HCT116 (cell line): ENCODE measurements around the gene UBQLN1. TPM values are rescaled to one million over a fixed set of nuclear protein-coding genes. Genes with fewer than 3 reads are reported as not detected.

Source experiments
- ATAC-seq: fragments of 200-7000 bp; cut with Tn5 transposase; 2 replicates; pipeline ENCODE4 v1.9.1; 2020; ENCODE audit warnings: mild to moderate bottlenecking, moderate library complexity
- BruUV-seq: library from RNA; stranded (reverse); fragments of 400-500 nt; replicated peaks from 2 replicates; lab custom pipeline; 2021; lab: Mats Ljungman, UMichigan
- CTCF ChIA-PET: fragments of 300-600 bp; sonication (Branson Sonifier 250); formaldehyde crosslinking; loops from one replicate; lab custom pipeline; 2021; ENCODE audit warnings: antibody characterized with exemption; lab: Charles Lee
- POLR2A ChIA-PET: fragments of 300-600, 350-600 bp; sonication (Branson Sonifier 250); formaldehyde crosslinking; loops from one replicate; lab custom pipeline; 2021; ENCODE audit warnings: antibody characterized with exemption; lab: Charles Lee
- RAD21 ChIA-PET, 2 experiments: fragments of 300-600 bp; sonication (Branson Sonifier 250); formaldehyde crosslinking; loops; one replicate each; lab custom pipeline; 2023; ENCODE audit warnings: low total read pairs in 2 of 2; ENCODE audit not compliant: uncharacterized antibody in 2 of 2, unreplicated experiment in 2 of 2, low non-redundant PET in 1 of 2; lab: Charles Lee
- DNase-seq: peaks from one replicate; pipeline ENCODE4 v3.0.0-alpha.2; 2010; ENCODE audit warnings: low read depth, low spot score
- H2AFZ ChIP-seq: fragments of 200-600 bp; shearing (Covaris generic), sonication (generic); 2 replicates; pipeline ENCODE4 v1.6.1; 2017; ENCODE audit warnings: low read depth, mixed run types, mixed read lengths, antibody characterized with exemption, low read length; ENCODE audit not compliant: poor library complexity, severe bottlenecking
- H3K27ac ChIP-seq: 2 replicates; pipeline ENCODE4 v1.5.1; 2012; ENCODE audit warnings: low read depth, low read length
- H3K27me3 ChIP-seq: fragments of 200-600 bp; sonication (generic); 2 replicates; pipeline ENCODE4 v1.6.1; 2016; ENCODE audit warnings: mixed run types, low read length, mixed read lengths; ENCODE audit not compliant: insufficient read depth
- H3K36me3 ChIP-seq, 2 experiments: fragments of 200-500 bp in 1 of 2; fragments of 200-600 bp in 1 of 2; sonication (Bioruptor generic) in 1 of 2; sonication (generic) in 1 of 2; 2 replicates each; pipeline versions ENCODE4 v1.5.1 to v1.6.1; 2014 to 2016; ENCODE audit warnings: low read length in 2 of 2, inconsistent platforms in 1 of 2, mixed read lengths in 1 of 2, mixed run types in 1 of 2; ENCODE audit not compliant: insufficient read depth in 2 of 2, control insufficient read depth in 1 of 2
- H3K4me1 ChIP-seq, 2 experiments: fragments of 200-600 bp in 1 of 2; sonication (generic) in 1 of 2; 2 replicates each; pipeline versions ENCODE4 v1.5.1 to v1.6.1; 2012 to 2017; ENCODE audit warnings: low read length in 2 of 2, inconsistent platforms in 1 of 2, mild to moderate bottlenecking in 1 of 2, mixed read lengths in 1 of 2, mixed run types in 1 of 2, moderate library complexity in 1 of 2; ENCODE audit not compliant: insufficient read depth in 2 of 2, control insufficient read depth in 1 of 2
- H3K4me2 ChIP-seq: fragments of 200-600 bp; sonication (generic); 2 replicates; pipeline ENCODE4 v1.6.1; 2017; ENCODE audit warnings: mixed run types, low read length, mixed read lengths
- H3K4me3 ChIP-seq, 2 experiments: fragments of 200-600 bp in 1 of 2; sonication (generic) in 1 of 2; replicated peaks in 1 of 2; 2 replicates each; pipeline ENCODE4 v1.5.1; 2011 to 2016; ENCODE audit warnings: low read length in 2 of 2, control low read depth in 1 of 2, low read depth in 1 of 2, mild to moderate bottlenecking in 1 of 2, mixed read lengths in 1 of 2, mixed run types in 1 of 2
- H3K79me2 ChIP-seq: fragments of 200-600 bp; sonication (generic); 2 replicates; pipeline ENCODE4 v1.6.1; 2017; ENCODE audit warnings: mild to moderate bottlenecking, mixed run types, low read length, moderate library complexity, mixed read lengths; ENCODE audit not compliant: insufficient read depth
- H3K9ac ChIP-seq: fragments of 200-600 bp; sonication (generic); 2 replicates; pipeline ENCODE4 v1.6.1; 2016; ENCODE audit warnings: low read length, mixed read lengths
- H3K9me2 ChIP-seq: fragments of 200-600 bp; sonication (generic), shearing (Covaris generic); 2 replicates; pipeline ENCODE4 v1.6.1; 2017; ENCODE audit warnings: mixed run types, mild to moderate bottlenecking, moderate library complexity; ENCODE audit not compliant: insufficient read depth
- H3K9me3 ChIP-seq, 2 experiments: fragments of 200-500 bp in 1 of 2; fragments of 200-600 bp in 1 of 2; sonication (Bioruptor generic) in 1 of 2; sonication (generic) in 1 of 2; 2 replicates each; pipeline ENCODE4 v1.6.1; 2014 to 2017; ENCODE audit warnings: low read length in 2 of 2, mixed read lengths in 2 of 2, inconsistent platforms in 1 of 2, low read depth in 1 of 2, mild to moderate bottlenecking in 1 of 2, mixed run types in 1 of 2, moderate library complexity in 1 of 2; ENCODE audit not compliant: control insufficient read depth in 1 of 2, insufficient read depth in 1 of 2
- H4K20me1 ChIP-seq: fragments of 200-600 bp; sonication (generic), shearing (Covaris generic); 2 replicates; pipeline ENCODE4 v1.6.1; 2017; ENCODE audit warnings: mixed run types, mild to moderate bottlenecking, moderate library complexity; ENCODE audit not compliant: insufficient read depth
- EZH2phosphoT487 ChIP-seq: fragments of 200-600 bp; IDR thresholded peaks from 2 replicates; pipeline ENCODE4 v1.6.1; 2018; ENCODE audit warnings: antibody characterized with exemption, borderline replicate concordance
- FOSL1 ChIP-seq: IDR thresholded peaks from 2 replicates; pipeline ENCODE4 v1.6.1; 2012; ENCODE audit warnings: low read depth
- SP1 ChIP-seq: IDR thresholded peaks from 2 replicates; pipeline ENCODE4 v1.6.1; 2012; ENCODE audit warnings: low read depth
- TCF7L2 ChIP-seq: IDR thresholded peaks from 2 replicates; pipeline ENCODE4 v1.7.0; 2011; ENCODE audit warnings: borderline replicate concordance, inconsistent platforms; ENCODE audit not compliant: insufficient read depth, insufficient read length; ENCODE audit errors: extremely low read depth
- YY1 ChIP-seq: IDR thresholded peaks from 2 replicates; pipeline ENCODE4 v1.6.1; 2011; ENCODE audit warnings: low read length, low read depth, moderate library complexity, mild to moderate bottlenecking; ENCODE audit not compliant: insufficient replicate concordance; ENCODE audit errors: extremely low read depth
- ZFX ChIP-seq: fragments of 450-650 bp; IDR thresholded peaks from 2 replicates; pipeline ENCODE4 v1.6.1; 2017
- ZNF274 ChIP-seq: fragments of 200-500 bp; sonication (Bioruptor generic); IDR thresholded peaks from 2 replicates; pipeline ENCODE4 v1.6.1; 2014; ENCODE audit warnings: mild to moderate bottlenecking, low read depth, low read length, inconsistent platforms
- intact Hi-C: fragments of 100-400 bp; cut with micrococcal nuclease; formaldehyde crosslinking; loops from 2 replicates; pipeline ENCODE4 v1.10.0; 2022
- total RNA-seq: library from RNA; stranded (reverse); gene quantifications from one replicate; pipeline ENCODE4 v1.2.1, GENCODE V29; 2021; ENCODE audit not compliant: unreplicated experiment
- TF ChIP-seq, protein P1 (sequence below): IDR thresholded peaks from 2 replicates; pipeline ENCODE4 v1.6.1; 2012
- TF ChIP-seq, protein P2 (sequence below), 3 experiments: fragments of 200-600 bp in 1 of 3; sonication (generic) in 1 of 3; IDR thresholded peaks in 2 of 3; conservative IDR thresholded peaks in 1 of 3; 2 replicates each; pipeline ENCODE4 v1.5.1; 2012 to 2017; ENCODE audit warnings: low read depth in 2 of 3, low read length in 2 of 3, antibody characterized with exemption in 1 of 3, borderline replicate concordance in 1 of 3, control low read depth in 1 of 3, mild to moderate bottlenecking in 1 of 3, mixed read lengths in 1 of 3, mixed run types in 1 of 3, moderate library complexity in 1 of 3; ENCODE audit not compliant: insufficient read depth in 1 of 3
- TF ChIP-seq, protein P3 (sequence below): IDR thresholded peaks from 2 replicates; pipeline ENCODE4 v1.6.1; 2012
- TF ChIP-seq, protein P4 (sequence below): IDR thresholded peaks from 2 replicates; pipeline ENCODE4 v1.6.1; 2012; ENCODE audit warnings: low read depth

The UBQLN1 gene
- total RNA-seq, 1 experiment from 2014 or later: 128 TPM

DNA sequence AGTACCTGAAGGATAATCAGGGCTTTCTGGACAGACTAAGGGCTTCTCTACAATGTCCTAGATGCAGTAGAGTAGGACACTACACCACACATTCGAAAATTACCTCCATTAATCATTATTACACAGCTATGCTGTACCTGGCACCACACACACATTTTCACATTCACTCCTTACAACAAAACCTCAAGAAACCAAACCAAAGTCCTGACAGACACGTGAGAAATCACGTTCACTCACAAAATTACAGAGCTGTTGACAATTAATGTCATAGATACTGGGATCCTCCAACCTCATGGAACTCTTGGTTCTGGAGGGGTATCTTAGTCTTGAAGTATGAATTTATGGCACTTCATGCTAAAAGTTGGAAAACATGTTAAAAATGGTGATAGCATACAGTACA lies 16.3 kb downstream of the UBQLN1 start:
- intact Hi-C loops: no loop called here
- Histone ChIP-seq H2AFZ (no peak overlapping the region), H3K36me3 (no peaks in the 10 kb centered on the region), H3K9me2 (no peaks in the 10 kb centered on the region), H3K79me2 (peaks cover 100% of the 10 kb centered on the region), H3K4me3 (no peak overlapping the region), H3K9me3 (no peaks in the 10 kb centered on the region), H3K27me3 (no peaks in the 10 kb centered on the region), H3K4me2 (no peak overlapping the region), H3K4me1 (no peaks in the 10 kb centered on the region), H4K20me1 (peaks cover 69% of the 10 kb centered on the region; the same call in 1 of the 2 replicates), H3K9ac (no peak overlapping the region), H3K27ac (no peak overlapping the region)
- TF ChIP-seq, protein P1, sequence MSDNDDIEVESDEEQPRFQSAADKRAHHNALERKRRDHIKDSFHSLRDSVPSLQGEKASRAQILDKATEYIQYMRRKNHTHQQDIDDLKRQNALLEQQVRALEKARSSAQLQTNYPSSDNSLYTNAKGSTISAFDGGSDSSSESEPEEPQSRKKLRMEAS: no peak
- TF ChIP-seq YY1: no peak
- TF ChIP-seq FOSL1: no peak
- TF ChIP-seq SP1: no peak
- ChIA-PET POLR2A (no interaction called here), CTCF (no interaction called here), RAD21 (no interaction called here)
- DNase-seq: no peak
- no TSS peak for BruUV-seq
- ATAC-seq: no peak

DNA sequence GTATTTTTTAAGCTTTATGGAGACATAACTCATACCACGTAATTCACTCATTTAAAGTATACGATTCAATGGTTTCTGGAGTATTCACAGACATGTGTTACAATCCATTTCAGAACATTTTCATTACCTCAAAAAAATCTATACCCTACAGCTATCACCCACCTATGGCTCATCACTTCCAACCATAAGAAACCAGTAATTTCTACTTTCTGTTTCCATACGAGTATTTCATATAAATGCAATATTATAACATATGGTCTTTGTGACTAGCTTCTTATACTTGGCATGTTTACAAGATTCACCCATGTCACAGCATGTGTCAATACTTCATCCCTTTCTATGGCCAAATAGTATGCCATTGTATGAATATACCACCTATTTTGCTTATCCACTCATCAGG lies 18.8 kb downstream of the UBQLN1 start:
- intact Hi-C loops: no loop called here
- Histone ChIP-seq H3K4me2 (no peak overlapping the region), H3K9ac (no peak overlapping the region), H3K9me3 (no peaks in the 10 kb centered on the region), H2AFZ (no peak overlapping the region), H3K79me2 (peaks cover 100% of the 10 kb centered on the region), H3K27me3 (no peaks in the 10 kb centered on the region), H3K4me1 (no peaks in the 10 kb centered on the region), H4K20me1 (peaks cover 64% of the 10 kb centered on the region; the same call in 1 of the 2 replicates), H3K36me3 (no peaks in the 10 kb centered on the region), H3K27ac (no peak overlapping the region), H3K4me3 (no peak overlapping the region), H3K9me2 (no peaks in the 10 kb centered on the region)
- TF ChIP-seq, protein P2, sequence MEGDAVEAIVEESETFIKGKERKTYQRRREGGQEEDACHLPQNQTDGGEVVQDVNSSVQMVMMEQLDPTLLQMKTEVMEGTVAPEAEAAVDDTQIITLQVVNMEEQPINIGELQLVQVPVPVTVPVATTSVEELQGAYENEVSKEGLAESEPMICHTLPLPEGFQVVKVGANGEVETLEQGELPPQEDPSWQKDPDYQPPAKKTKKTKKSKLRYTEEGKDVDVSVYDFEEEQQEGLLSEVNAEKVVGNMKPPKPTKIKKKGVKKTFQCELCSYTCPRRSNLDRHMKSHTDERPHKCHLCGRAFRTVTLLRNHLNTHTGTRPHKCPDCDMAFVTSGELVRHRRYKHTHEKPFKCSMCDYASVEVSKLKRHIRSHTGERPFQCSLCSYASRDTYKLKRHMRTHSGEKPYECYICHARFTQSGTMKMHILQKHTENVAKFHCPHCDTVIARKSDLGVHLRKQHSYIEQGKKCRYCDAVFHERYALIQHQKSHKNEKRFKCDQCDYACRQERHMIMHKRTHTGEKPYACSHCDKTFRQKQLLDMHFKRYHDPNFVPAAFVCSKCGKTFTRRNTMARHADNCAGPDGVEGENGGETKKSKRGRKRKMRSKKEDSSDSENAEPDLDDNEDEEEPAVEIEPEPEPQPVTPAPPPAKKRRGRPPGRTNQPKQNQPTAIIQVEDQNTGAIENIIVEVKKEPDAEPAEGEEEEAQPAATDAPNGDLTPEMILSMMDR (IDR thresholded peaks at IDR 0.05 in 2 of 3, conservative IDR thresholded peaks at IDR 0.05 in 1 of 3; ENCODE audit: borderline replicate concordance in 1 of 3, insufficient read depth in 1 of 3, low read depth in 2 of 3, low read length in 2 of 3): no peak
- TF ChIP-seq, protein P1: no peak
- TF ChIP-seq ZNF274: no peak
- TF ChIP-seq EZH2phosphoT487: no peak
- TF ChIP-seq, protein P3, sequence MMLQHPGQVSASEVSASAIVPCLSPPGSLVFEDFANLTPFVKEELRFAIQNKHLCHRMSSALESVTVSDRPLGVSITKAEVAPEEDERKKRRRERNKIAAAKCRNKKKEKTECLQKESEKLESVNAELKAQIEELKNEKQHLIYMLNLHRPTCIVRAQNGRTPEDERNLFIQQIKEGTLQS: no peak
- TF ChIP-seq, protein P4, sequence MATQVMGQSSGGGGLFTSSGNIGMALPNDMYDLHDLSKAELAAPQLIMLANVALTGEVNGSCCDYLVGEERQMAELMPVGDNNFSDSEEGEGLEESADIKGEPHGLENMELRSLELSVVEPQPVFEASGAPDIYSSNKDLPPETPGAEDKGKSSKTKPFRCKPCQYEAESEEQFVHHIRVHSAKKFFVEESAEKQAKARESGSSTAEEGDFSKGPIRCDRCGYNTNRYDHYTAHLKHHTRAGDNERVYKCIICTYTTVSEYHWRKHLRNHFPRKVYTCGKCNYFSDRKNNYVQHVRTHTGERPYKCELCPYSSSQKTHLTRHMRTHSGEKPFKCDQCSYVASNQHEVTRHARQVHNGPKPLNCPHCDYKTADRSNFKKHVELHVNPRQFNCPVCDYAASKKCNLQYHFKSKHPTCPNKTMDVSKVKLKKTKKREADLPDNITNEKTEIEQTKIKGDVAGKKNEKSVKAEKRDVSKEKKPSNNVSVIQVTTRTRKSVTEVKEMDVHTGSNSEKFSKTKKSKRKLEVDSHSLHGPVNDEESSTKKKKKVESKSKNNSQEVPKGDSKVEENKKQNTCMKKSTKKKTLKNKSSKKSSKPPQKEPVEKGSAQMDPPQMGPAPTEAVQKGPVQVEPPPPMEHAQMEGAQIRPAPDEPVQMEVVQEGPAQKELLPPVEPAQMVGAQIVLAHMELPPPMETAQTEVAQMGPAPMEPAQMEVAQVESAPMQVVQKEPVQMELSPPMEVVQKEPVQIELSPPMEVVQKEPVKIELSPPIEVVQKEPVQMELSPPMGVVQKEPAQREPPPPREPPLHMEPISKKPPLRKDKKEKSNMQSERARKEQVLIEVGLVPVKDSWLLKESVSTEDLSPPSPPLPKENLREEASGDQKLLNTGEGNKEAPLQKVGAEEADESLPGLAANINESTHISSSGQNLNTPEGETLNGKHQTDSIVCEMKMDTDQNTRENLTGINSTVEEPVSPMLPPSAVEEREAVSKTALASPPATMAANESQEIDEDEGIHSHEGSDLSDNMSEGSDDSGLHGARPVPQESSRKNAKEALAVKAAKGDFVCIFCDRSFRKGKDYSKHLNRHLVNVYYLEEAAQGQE: no peak
- no peak for TF ChIP-seq TCF7L2
- TF ChIP-seq ZFX: no peak
- CTCF ChIA-PET: no interaction called here
- no TSS peak for BruUV-seq
- DNase-seq: no peak
- RAD21 ChIA-PET: no interaction called here
- POLR2A ChIA-PET: no interaction called here
- no peak for ATAC-seq
